Endodermal cell (in vitro differentiated cells): Measurements from ENCODE around the gene ESR1. TPM values are rescaled to one million over a fixed set of nuclear protein-coding genes. Genes with fewer than 3 reads are reported as not detected.
"Not testable (repeated sequence)": the region's sequence is repeated elsewhere in the genome, so short reads cannot be mapped to it uniquely, and the experiment has no call there.

Source experiments
- DNase-seq: peaks from one replicate; pipeline ENCODE4 v3.0.0-alpha.2; 2017
- H3K27ac ChIP-seq: 2 replicates; pipeline ENCODE4 v1.5.1; 2013; ENCODE audit warnings: mild to moderate bottlenecking, low read depth, low read length, moderate library complexity
- H3K27me3 ChIP-seq: 2 replicates; pipeline ENCODE4 v1.6.1; 2013; ENCODE audit warnings: mild to moderate bottlenecking, low read length, moderate library complexity; ENCODE audit not compliant: insufficient read depth, control insufficient read depth, poor library complexity, severe bottlenecking
- H3K36me3 ChIP-seq: 2 replicates; pipeline ENCODE4 v1.7.0; 2013; ENCODE audit warnings: mild to moderate bottlenecking, low read length, moderate library complexity; ENCODE audit not compliant: control insufficient read depth, insufficient read depth
- H3K4me1 ChIP-seq: one replicate; pipeline ENCODE4 v1.7.0; 2013; ENCODE audit warnings: low read length; ENCODE audit not compliant: control insufficient read depth, insufficient read depth
- H3K4me3 ChIP-seq: 2 replicates; pipeline ENCODE4 v1.5.1; 2013; ENCODE audit warnings: mild to moderate bottlenecking, low read length, moderate library complexity
- H3K9ac ChIP-seq: 2 replicates; pipeline ENCODE4 v1.6.1; 2013; ENCODE audit warnings: mild to moderate bottlenecking, low read length, moderate library complexity; ENCODE audit not compliant: poor library complexity, severe bottlenecking; ENCODE audit errors: extremely low read depth
- H3K9me3 ChIP-seq: 2 replicates; pipeline ENCODE4 v1.6.1; 2013; ENCODE audit warnings: mild to moderate bottlenecking, low read length, moderate library complexity; ENCODE audit not compliant: control insufficient read depth
- H3K27ac Mint-ChIP-seq: 2 replicates; pipeline ENCODE4 v1.8.0; 2020; ENCODE audit warnings: mixed read lengths
- H3K27me3 Mint-ChIP-seq: 2 replicates; pipeline ENCODE4 v1.8.0; 2021; ENCODE audit warnings: mild to moderate bottlenecking, mixed read lengths; ENCODE audit not compliant: insufficient read depth
- H3K36me3 Mint-ChIP-seq: 2 replicates; pipeline ENCODE4 v1.8.0; 2020; ENCODE audit warnings: low read depth, mixed read lengths
- H3K4me1 Mint-ChIP-seq: 2 replicates; pipeline ENCODE4 v1.8.0; 2020; ENCODE audit warnings: mixed read lengths
- H3K4me3 Mint-ChIP-seq: 2 replicates; pipeline ENCODE4 v1.8.0; 2020; ENCODE audit warnings: mild to moderate bottlenecking, moderate library complexity, mixed read lengths
- H3K9me3 Mint-ChIP-seq: 2 replicates; pipeline ENCODE4 v1.8.0; 2020; ENCODE audit warnings: mild to moderate bottlenecking, mixed read lengths
- WGBS, 2 experiments: methylation state at CpG; one replicate each; pipeline versions ENCODE4 v1.1.5 to v1.1.7; 2013; ENCODE audit warnings: missing lambda C conversion rate in 2 of 2, mixed read lengths in 1 of 2; ENCODE audit not compliant: insufficient coverage in 1 of 2, insufficient read length in 1 of 2; 5-methylcytosine and 5-hydroxymethylcytosine counted together
- total RNA-seq, 2 donors: library from RNA; stranded (reverse); fragmentation: NEBNext Ultra II Directional in 1 of 2; extraction: Animal tissue kit (Norgen Biotek cat#: 25700) in 1 of 2; gene quantifications; 2 replicates in 1 of 2; 3 replicates in 1 of 2; pipeline ENCODE4 v1.2.1, GENCODE V29; 2021
- TF ChIP-seq, protein P1 (sequence below): fragments of 200-600 bp; sonication (generic); conservative IDR thresholded peaks from 2 replicates; pipeline ENCODE4 v1.5.0; 2021; ENCODE audit warnings: antibody characterized with exemption, mild to moderate bottlenecking

Gene ESR1
- total RNA-seq, 2 donors from 2014 or later: not detected

DNA sequence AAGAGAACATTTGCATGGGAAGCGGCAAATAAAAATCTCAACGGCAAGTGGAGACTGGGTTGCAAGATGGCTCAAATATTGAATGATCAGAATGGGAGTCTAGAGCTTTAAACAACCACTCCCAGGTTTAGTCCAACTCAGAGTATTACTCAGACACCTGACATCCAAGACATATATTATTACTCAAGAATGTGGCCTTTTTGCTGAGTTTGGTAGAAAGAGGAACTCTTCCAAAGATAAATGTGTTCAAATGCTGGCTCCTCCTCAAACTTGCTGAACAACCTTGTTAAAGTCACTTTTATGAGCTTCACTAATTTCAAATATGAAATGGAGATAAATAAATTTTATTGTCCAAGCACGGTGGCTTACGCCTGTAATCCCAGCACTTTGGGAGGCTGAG lies 77.8 kb downstream of the ESR1 start:
- no peaks in the 10 kb centered on the region for H3K4me1 ChIP-seq
- H3K27me3 Mint-ChIP-seq: no peaks in the 10 kb centered on the region
- H3K27ac ChIP-seq: no peak overlapping the region
- no peaks in the 10 kb centered on the region for H3K9me3 ChIP-seq
- H3K4me3 ChIP-seq: no peak overlapping the region
- DNase-seq: no peak
- H3K36me3 ChIP-seq: no peaks in the 10 kb centered on the region
- no peak overlapping the region for H3K4me3 Mint-ChIP-seq
- H3K9ac ChIP-seq: no peak overlapping the region
- H3K27me3 ChIP-seq: no peaks in the 10 kb centered on the region
- TF ChIP-seq, protein P1, sequence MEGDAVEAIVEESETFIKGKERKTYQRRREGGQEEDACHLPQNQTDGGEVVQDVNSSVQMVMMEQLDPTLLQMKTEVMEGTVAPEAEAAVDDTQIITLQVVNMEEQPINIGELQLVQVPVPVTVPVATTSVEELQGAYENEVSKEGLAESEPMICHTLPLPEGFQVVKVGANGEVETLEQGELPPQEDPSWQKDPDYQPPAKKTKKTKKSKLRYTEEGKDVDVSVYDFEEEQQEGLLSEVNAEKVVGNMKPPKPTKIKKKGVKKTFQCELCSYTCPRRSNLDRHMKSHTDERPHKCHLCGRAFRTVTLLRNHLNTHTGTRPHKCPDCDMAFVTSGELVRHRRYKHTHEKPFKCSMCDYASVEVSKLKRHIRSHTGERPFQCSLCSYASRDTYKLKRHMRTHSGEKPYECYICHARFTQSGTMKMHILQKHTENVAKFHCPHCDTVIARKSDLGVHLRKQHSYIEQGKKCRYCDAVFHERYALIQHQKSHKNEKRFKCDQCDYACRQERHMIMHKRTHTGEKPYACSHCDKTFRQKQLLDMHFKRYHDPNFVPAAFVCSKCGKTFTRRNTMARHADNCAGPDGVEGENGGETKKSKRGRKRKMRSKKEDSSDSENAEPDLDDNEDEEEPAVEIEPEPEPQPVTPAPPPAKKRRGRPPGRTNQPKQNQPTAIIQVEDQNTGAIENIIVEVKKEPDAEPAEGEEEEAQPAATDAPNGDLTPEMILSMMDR: no peak
- H3K36me3 Mint-ChIP-seq: no peaks in the 10 kb centered on the region
- no peaks in the 10 kb centered on the region for H3K9me3 Mint-ChIP-seq
- 90 to 94% methylated on average over 2 to 4 of the region's 4 CpGs for WGBS, 2 experiments
- H3K4me1 Mint-ChIP-seq: no peaks in the 10 kb centered on the region
- no peak overlapping the region for H3K27ac Mint-ChIP-seq

DNA sequence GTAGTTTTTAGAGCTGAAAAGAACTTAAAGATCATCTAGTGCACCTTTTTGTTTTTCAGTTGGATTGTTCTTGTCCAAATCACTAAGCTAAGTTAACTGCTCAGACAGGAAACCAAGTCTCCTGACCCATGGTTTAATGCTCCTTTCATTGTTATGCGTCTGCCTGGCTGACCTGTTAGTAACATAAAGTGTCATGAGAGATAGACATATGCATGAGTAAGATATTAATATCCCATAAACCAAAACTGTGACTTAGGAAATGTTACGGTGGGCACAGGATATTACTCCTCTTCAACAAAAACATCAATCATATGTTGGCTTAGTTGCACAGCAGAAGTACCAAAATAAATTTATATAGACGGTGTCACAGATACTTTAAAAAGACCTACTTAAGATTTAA lies 84.0 kb downstream of the ESR1 start:
- H3K4me1 Mint-ChIP-seq: peaks cover 12% of the 10 kb centered on the region
- Histone ChIP-seq H3K9ac (no peak overlapping the region), H3K4me1 (no peaks in the 10 kb centered on the region), H3K9me3 (peaks cover 15% of the 10 kb centered on the region), H3K4me3 (no peak overlapping the region), H3K27ac (no peak overlapping the region), H3K36me3 (no peaks in the 10 kb centered on the region), H3K27me3 (no peaks in the 10 kb centered on the region)
- H3K4me3 Mint-ChIP-seq: no peak overlapping the region
- TF ChIP-seq, protein P1: no peak
- H3K27me3 Mint-ChIP-seq: peaks cover 13% of the 10 kb centered on the region
- H3K36me3 Mint-ChIP-seq: no peaks in the 10 kb centered on the region
- peaks cover 14% of the 10 kb centered on the region for H3K9me3 Mint-ChIP-seq
- WGBS, 2 experiments: 93% methylated on average over 2 of the region's 3 CpGs; no CpG with 5 or more reads in 1 of the 2 experiments
- no peak overlapping the region for H3K27ac Mint-ChIP-seq
- DNase-seq: no peak

DNA sequence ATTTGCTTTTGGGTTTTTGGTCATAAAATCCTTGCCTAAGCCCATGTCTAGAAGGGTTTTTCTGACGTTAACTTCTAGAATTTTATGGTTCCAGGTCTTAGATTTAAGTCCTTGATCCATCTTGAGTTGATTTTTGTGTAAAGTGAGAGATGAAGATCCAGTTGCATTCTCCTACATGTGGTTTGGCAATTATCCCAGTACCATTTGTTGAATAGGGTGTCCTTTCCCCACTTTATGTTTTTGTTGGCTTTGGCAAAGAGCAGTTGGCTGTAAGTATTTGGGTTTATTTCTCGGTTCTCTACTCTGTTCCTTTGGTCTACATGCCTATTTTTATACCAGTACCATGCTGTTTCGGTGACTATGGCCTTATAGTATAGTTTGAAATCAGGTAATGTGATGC lies 86.9 kb downstream of the ESR1 start:
- not testable (repeated sequence) for H3K9ac ChIP-seq, H3K36me3 ChIP-seq, H3K27ac Mint-ChIP-seq, H3K27me3 ChIP-seq, H3K4me3 ChIP-seq, DNase-seq, H3K4me1 ChIP-seq, H3K4me3 Mint-ChIP-seq, H3K36me3 Mint-ChIP-seq, H3K27ac ChIP-seq
- peaks cover 13% of the 10 kb centered on the region for H3K4me1 Mint-ChIP-seq
- peaks cover 13% of the 10 kb centered on the region for H3K27me3 Mint-ChIP-seq
- 83 to 100% methylated on average over 1 to 3 of the region's 3 CpGs for WGBS, 2 experiments
- peaks cover 34% of the 10 kb centered on the region for H3K9me3 Mint-ChIP-seq
- H3K9me3 ChIP-seq: peaks cover 23% of the 10 kb centered on the region

DNA sequence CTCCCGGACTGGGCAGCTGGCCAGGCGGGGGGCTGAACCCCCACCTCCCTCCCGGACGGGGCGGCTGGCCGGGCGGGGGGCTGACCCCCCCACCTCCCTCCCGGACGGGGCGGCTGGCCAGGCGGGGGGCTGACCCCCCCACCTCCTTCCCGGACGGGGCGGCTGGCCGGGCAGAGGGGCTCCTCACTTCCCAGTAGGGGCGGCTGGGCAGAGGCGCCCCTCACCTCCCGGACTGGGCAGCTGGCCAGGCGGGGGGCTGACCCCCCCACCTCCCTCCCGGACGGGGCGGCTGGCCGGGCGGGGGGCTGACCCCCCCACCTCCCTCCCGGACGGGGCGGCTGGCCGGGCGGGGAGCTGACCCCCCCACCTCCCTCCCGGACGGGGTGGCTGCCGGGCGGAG lies 91.7 kb downstream of the ESR1 start:
- WGBS, 2 experiments: 94% methylated on average over 7 of the region's 33 CpGs; no CpG with 5 or more reads in 1 of the 2 experiments
- Mint-ChIP-seq H3K9me3 (peaks cover 42% of the 10 kb centered on the region), H3K27me3 (peaks cover 16% of the 10 kb centered on the region), H3K4me1 (peaks cover 14% of the 10 kb centered on the region)
- not testable (repeated sequence) for H3K4me3 Mint-ChIP-seq, H3K27ac ChIP-seq, H3K4me1 ChIP-seq, H3K27ac Mint-ChIP-seq, H3K4me3 ChIP-seq, H3K36me3 Mint-ChIP-seq, DNase-seq, H3K27me3 ChIP-seq, H3K36me3 ChIP-seq, H3K9ac ChIP-seq
- peaks cover 29% of the 10 kb centered on the region for H3K9me3 ChIP-seq

DNA sequence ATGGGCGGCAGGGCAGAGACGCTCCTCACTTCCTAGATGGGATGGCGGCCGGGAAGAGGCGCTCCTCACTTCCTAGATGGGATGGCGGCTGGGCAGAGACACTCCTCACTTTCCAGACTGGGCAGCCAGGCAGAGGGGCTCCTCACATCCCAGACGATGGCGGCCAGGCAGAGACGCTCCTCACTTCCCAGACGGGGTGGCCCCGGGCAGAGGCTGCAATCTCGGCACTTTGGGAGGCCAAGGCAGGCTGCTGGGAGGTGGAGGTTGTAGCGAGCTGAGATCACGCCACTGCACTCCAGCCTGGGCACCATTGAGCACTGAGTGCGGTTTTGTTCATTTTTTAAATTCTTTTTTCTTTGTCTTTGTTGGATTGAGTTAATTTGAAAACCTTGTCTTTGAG lies 92.3 kb downstream of the ESR1 start:
- 97 to 100% methylated on average over 2 to 13 of the region's 15 CpGs for WGBS, 2 experiments
- H3K27ac ChIP-seq, DNase-seq, H3K36me3 Mint-ChIP-seq, H3K9ac ChIP-seq, H3K4me3 ChIP-seq, H3K27ac Mint-ChIP-seq, H3K36me3 ChIP-seq, H3K27me3 ChIP-seq, H3K4me3 Mint-ChIP-seq, H3K4me1 Mint-ChIP-seq, H3K4me1 ChIP-seq: not testable (repeated sequence)
- H3K9me3 ChIP-seq: peaks cover 29% of the 10 kb centered on the region
- peaks cover 16% of the 10 kb centered on the region for H3K27me3 Mint-ChIP-seq
- H3K9me3 Mint-ChIP-seq: peaks cover 39% of the 10 kb centered on the region
